OCI-LY3 (cell line): ENCODE data around the gene ABHD18.
"Not testable (repeated sequence)": the region's sequence is repeated elsewhere in the genome, so short reads cannot be mapped to it uniquely, and the experiment has no call there.

Experiments
- H2AFZ ChIP-seq: fragments of 200-600, 300-600 bp; shearing (Covaris generic); 2 replicates; pipeline ENCODE4 v1.6.0; 2014; ENCODE audit warnings: antibody characterized with exemption, low read depth, low read length
- H3K27ac ChIP-seq: fragments of 200-600, 300-600 bp; sonication (generic); 2 replicates; pipeline ENCODE4 v1.5.1; 2014; ENCODE audit warnings: mild to moderate bottlenecking, low read length, moderate library complexity, mixed read lengths
- H3K27me3 ChIP-seq: fragments of 200-600, 300-600 bp; sonication (generic); 2 replicates; pipeline ENCODE4 v1.6.1; 2014; ENCODE audit warnings: low read depth, low read length, mixed read lengths
- H3K36me3 ChIP-seq: fragments of 200-600, 300-600 bp; sonication (generic); replicated peaks from 2 replicates; pipeline ENCODE3; 2014; ENCODE audit warnings: low read depth, low read length, mixed read lengths
- H3K4me1 ChIP-seq: fragments of 300-600, 200-600 bp; sonication (generic); 2 replicates; pipeline ENCODE4 v1.6.1; 2014; ENCODE audit warnings: low read length, mixed read lengths
- H3K4me2 ChIP-seq: fragments of 200-600, 300-600 bp; sonication (generic); 2 replicates; pipeline ENCODE4 v1.6.1; 2014; ENCODE audit warnings: low read length, mixed read lengths
- H3K4me3 ChIP-seq: fragments of 300-600, 200-600 bp; sonication (generic); 2 replicates; pipeline ENCODE4 v1.5.1; 2014; ENCODE audit warnings: antibody characterized with exemption, mild to moderate bottlenecking, low read length, moderate library complexity
- H3K79me2 ChIP-seq: fragments of 300-600, 200-600 bp; shearing (Covaris generic); 2 replicates; pipeline ENCODE4 v1.6.1; 2014; ENCODE audit warnings: mild to moderate bottlenecking, low read length, mixed read lengths
- H3K9ac ChIP-seq: fragments of 300-600, 200-600 bp; shearing (Covaris generic); 2 replicates; pipeline ENCODE4 v1.6.0; 2014; ENCODE audit warnings: mild to moderate bottlenecking, low read length, moderate library complexity
- H3K9me3 ChIP-seq: fragments of 200-600, 300-600 bp; shearing (Covaris generic); 2 replicates; pipeline ENCODE4 v1.6.1; 2014; ENCODE audit warnings: low read length, mixed read lengths; ENCODE audit not compliant: insufficient read depth
- H4K20me1 ChIP-seq: fragments of 200-600, 300-600 bp; sonication (generic); 2 replicates; pipeline ENCODE4 v1.6.1; 2016; ENCODE audit warnings: low read length, mixed read lengths; ENCODE audit not compliant: insufficient read depth
- EZH2phosphoT487 ChIP-seq: fragments of 200-600 bp; shearing (Covaris generic); IDR thresholded peaks from 2 replicates; pipeline ENCODE4 v1.6.1; 2018; ENCODE audit warnings: antibody characterized with exemption, mixed run types, low read depth
- TF ChIP-seq, protein P1 (sequence below): fragments of 200-600, 300-600 bp; sonication (generic); IDR thresholded peaks from 2 replicates; pipeline ENCODE4 v1.5.1; 2014; ENCODE audit warnings: antibody characterized with exemption, low read length, low read depth

The ABHD18 gene

DNA sequence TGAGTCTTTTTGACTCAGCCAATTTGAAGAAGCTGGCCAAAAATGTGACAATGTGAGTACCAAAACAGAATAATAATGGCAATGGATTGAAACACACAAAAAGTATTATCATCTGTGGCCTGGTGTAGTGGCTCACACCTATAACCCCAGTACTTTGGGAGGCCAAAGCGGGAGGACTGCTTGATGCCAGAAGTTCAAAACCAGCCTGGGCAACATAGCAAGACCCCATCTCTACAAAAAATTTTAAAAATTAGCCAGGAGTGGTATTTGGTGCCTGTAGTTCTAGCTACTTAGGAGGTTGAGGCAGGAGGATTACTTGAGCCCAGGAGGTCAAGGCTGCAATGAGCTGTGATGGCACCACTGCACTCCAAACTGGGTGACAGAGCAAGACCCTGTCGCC lies 43.0 kb upstream of the ABHD18 start:
- Histone ChIP-seq H3K27ac (no peak overlapping the region), H3K4me2 (no peak overlapping the region), H4K20me1 (no peaks in the 10 kb centered on the region), H3K9me3 (no peaks in the 10 kb centered on the region), H3K4me3 (no peak overlapping the region), H3K9ac (no peak overlapping the region), H3K27me3 (no peaks in the 10 kb centered on the region), H2AFZ (no peak overlapping the region), H3K4me1 (no peaks in the 10 kb centered on the region), H3K36me3 (peaks cover 13% of the 10 kb centered on the region), H3K79me2 (no peaks in the 10 kb centered on the region)
- no peak for TF ChIP-seq EZH2phosphoT487
- TF ChIP-seq, protein P1, sequence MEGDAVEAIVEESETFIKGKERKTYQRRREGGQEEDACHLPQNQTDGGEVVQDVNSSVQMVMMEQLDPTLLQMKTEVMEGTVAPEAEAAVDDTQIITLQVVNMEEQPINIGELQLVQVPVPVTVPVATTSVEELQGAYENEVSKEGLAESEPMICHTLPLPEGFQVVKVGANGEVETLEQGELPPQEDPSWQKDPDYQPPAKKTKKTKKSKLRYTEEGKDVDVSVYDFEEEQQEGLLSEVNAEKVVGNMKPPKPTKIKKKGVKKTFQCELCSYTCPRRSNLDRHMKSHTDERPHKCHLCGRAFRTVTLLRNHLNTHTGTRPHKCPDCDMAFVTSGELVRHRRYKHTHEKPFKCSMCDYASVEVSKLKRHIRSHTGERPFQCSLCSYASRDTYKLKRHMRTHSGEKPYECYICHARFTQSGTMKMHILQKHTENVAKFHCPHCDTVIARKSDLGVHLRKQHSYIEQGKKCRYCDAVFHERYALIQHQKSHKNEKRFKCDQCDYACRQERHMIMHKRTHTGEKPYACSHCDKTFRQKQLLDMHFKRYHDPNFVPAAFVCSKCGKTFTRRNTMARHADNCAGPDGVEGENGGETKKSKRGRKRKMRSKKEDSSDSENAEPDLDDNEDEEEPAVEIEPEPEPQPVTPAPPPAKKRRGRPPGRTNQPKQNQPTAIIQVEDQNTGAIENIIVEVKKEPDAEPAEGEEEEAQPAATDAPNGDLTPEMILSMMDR = no peak

DNA sequence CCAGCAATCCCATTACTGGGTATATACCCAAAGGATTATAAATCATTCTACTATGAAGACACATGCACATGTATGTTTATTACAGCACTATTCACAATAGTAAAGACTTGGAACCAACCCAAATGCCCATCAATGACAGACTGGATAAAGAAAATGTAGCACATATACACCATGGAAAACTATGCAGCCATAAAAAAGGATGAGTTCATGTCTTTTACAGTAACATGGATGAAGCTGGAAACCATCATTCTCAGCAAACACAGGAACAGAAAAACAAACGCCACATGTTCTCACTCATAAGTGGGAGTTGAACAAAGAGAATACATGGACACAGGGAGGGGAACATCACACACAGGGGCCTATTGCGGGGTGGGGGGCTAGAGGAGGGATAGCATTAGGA lies 39.5 kb upstream of the ABHD18 start:
- H3K4me2 ChIP-seq, H3K79me2 ChIP-seq, H3K27ac ChIP-seq, H3K9ac ChIP-seq, H3K4me1 ChIP-seq, H2AFZ ChIP-seq, H3K4me3 ChIP-seq, H3K27me3 ChIP-seq, H3K36me3 ChIP-seq, H3K9me3 ChIP-seq, H4K20me1 ChIP-seq: not testable (repeated sequence)

DNA sequence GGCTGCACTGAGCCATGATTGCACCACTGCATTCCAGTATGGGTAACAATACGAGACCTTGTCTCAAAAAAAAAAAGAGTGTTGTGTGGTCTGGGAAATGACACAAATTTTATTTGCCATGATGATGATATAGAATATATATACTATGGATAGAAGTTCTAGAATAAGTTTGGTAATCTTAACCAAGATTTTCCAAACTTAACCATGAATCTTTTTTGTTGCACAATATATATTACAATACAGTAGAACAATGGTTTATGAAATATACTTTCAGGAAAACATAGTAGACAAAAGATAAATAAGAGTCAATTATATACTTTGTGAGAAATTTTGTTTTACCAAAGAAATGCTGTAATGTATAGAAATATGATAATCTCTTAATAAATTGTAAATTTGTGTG lies 35.0 kb upstream of the ABHD18 start:
- no peak for TF ChIP-seq EZH2phosphoT487
- TF ChIP-seq, protein P1 = no peak
- Histone ChIP-seq H3K4me1 (no peaks in the 10 kb centered on the region), H3K4me3 (no peak overlapping the region), H3K9me3 (no peaks in the 10 kb centered on the region), H2AFZ (no peak overlapping the region), H3K4me2 (no peak overlapping the region), H3K9ac (no peak overlapping the region), H3K79me2 (no peaks in the 10 kb centered on the region), H3K27me3 (no peaks in the 10 kb centered on the region), H3K36me3 (no peaks in the 10 kb centered on the region), H4K20me1 (no peaks in the 10 kb centered on the region), H3K27ac (no peak overlapping the region)

DNA sequence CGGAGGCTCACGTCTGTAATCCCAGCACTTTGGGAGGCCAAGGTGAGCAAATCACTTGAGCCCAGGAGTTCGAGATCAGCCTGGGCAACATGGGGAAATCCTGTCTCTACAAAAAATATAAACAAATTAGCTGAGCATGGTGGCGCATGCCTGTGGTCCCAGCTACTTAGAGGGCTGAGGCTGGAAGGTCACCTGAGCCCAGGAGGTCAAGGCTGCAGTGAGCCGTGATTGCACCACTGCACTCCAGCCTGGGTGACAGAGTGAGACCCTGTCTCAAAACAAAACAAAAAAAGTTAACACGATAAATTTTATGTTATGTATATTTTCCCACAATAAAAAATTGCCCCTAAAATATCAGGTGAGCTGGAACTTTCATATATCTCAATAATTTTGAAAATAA lies 33.4 kb upstream of the ABHD18 start:
- not testable (repeated sequence) for H3K27me3 ChIP-seq, H3K4me2 ChIP-seq, H3K79me2 ChIP-seq, H2AFZ ChIP-seq, H3K9ac ChIP-seq, H3K27ac ChIP-seq, H3K4me3 ChIP-seq, H3K36me3 ChIP-seq, H3K9me3 ChIP-seq, H4K20me1 ChIP-seq, H3K4me1 ChIP-seq

DNA sequence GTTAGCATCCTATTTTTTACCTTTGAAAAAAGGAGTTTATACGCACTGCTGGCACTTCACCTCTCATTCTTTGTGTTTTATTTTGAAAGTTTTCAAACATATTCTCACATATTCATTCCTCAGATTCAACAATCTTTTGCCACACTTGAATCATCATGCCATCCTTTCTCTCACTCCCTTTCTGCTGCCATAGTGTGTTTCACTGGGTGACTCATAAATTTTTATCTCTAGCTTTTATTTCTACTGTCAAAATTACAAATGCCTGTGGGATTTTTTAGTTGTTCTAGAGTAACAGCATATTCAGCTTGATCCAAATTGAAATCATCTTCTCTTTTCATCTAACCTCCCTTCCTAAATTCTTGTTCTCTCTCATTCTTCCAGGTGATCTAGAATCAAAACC lies 28.2 kb upstream of the ABHD18 start:
- Histone ChIP-seq H3K4me2 (no peak overlapping the region), H3K36me3 (peaks cover 8% of the 10 kb centered on the region), H3K9ac (no peak overlapping the region), H3K27ac (no peak overlapping the region), H3K27me3 (no peaks in the 10 kb centered on the region), H3K4me3 (no peak overlapping the region), H2AFZ (no peak overlapping the region), H4K20me1 (no peaks in the 10 kb centered on the region), H3K4me1 (no peaks in the 10 kb centered on the region), H3K9me3 (no peaks in the 10 kb centered on the region), H3K79me2 (no peaks in the 10 kb centered on the region)
- no peak for TF ChIP-seq EZH2phosphoT487
- TF ChIP-seq, protein P1 = no peak
